Measurements from ENCODE around the gene RRH. TPM values are rescaled to one million over a fixed set of nuclear protein-coding genes. Genes with fewer than 3 reads are reported as not detected.
A peak's percentile ranks its signal among the peaks of the same experiment; 100 is the strongest.
"Not testable (repeated sequence)": the region's sequence is repeated elsewhere in the genome, so short reads cannot be mapped to it uniquely, and the experiment has no call there.

RRH gene
- total and polyA plus RNA-seq, 2 experiments from 2014 or later, result not detected

DNA sequence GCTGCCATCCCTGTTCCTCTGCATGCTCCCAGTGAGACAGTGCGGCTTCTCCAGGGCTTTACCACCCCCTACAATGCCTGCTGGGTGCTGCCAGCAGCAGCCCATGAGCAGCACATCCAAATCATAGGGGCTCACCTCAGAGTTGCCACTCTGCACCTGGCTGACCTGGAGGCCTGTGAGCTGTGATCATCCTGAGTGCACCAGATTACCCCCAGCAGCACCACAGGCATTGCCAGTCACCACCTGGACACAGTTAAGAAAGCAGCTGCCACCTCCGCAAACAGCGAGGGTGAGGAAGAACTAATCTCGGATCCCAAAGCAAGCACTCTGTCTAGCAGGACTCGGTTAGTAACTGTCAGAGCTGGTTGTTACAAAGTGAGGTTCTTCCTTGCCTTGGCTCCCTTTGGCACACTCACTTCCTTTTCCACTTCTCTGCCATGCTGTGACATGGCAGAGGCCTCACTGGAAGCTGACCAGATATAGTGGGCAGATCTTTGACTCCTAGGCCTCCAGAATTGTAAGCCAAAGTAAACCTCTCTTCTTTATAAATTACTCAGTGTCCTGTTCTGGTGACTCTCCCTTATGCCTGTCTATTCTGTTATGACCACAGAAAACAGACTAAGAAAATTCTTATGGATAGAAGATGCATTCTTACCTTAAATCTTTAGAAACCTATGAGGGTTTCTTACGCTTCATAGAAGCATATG is 45.3 kb downstream of the RRH start:
- Histone ChIP-seq H3K4me3 (no peak overlapping the region), H3K9me3 (ENCODE audit: low read depth) (no peaks in the 10 kb centered on the region), H3K9me2 (ENCODE audit: insufficient read depth) (no peaks in the 10 kb centered on the region), H3K27me3 (replicated peaks; ENCODE audit: insufficient read depth) (no peaks in the 10 kb centered on the region), H3K9ac (no peak overlapping the region), H3K27ac (no peak overlapping the region), H3K4me2 (ENCODE audit: unreplicated experiment) (no peak overlapping the region), H3K79me2 (ENCODE audit: insufficient read depth) (no peaks in the 10 kb centered on the region), H2AFZ (peak overlapping the region; percentile 49), H3K36me3 (ENCODE audit: low read depth) (no peaks in the 10 kb centered on the region), H3F3A (ENCODE audit: insufficient read depth) (no peaks in the 10 kb centered on the region), H3K4me1 (ENCODE audit: insufficient read depth) (no peaks in the 10 kb centered on the region), H4K20me1 (ENCODE audit: insufficient read depth) (no peaks in the 10 kb centered on the region; the same call in 1 of the 2 replicates)
- no peak for DNase-seq
- WGBS, 2 experiments (ENCODE audit: low coverage in 1 of 2, low lambda C conversion rate in 2 of 2, missing lambda C conversion rate in 2 of 2), result 78 to 87% methylated on average over 6 of the region's 6 CpGs
- TF ChIP-seq EZH2phosphoT487 (IDR thresholded peaks at IDR 0.05; ENCODE audit: insufficient read depth, low read depth) (no peak), EZH2 (IDR thresholded peaks at IDR 0.05; ENCODE audit: insufficient read depth, poor library complexity, severe bottlenecking) (no peak)
- in situ Hi-C loops (cut with MboI), result no loop called here

DNA sequence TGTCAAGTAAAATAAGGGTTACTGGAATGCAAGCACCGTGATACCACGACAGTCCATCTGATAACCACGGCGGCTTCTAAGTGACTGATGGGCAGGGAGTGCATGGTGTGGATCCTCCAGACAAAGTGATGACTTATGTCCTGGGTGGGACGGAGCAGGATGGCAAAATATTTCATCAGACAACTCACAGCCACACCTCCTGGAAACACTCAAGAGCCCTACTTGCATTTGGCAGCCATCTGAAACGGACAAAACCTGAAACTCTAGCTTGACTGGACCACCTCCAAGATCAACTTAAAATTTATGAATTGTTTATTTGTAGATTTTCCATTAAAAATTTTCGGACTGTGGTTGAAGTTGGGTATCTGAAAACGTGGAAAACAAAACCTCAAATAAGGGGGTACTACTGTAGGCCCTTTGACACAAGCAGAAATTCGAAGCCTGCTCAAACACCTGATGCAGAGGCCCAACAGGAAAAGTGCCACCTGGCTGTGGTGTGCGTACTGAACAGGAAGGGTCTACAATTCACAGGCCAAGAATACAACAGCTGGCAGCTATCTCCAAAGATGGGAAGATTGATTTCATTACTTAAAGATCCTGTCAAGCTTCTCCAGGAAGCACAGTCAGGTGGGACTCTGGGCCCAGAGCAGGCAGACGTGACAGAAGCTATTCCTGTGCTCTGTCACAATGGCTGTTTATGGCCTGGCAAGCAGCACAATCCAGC is 46.2 kb downstream of the RRH start:
- Histone ChIP-seq H3K4me3 (no peak overlapping the region), H3K27me3 (replicated peaks; ENCODE audit: insufficient read depth) (no peaks in the 10 kb centered on the region), H3K9me3 (ENCODE audit: low read depth) (no peaks in the 10 kb centered on the region), H4K20me1 (ENCODE audit: insufficient read depth) (no peaks in the 10 kb centered on the region; the same call in 1 of the 2 replicates), H3F3A (ENCODE audit: insufficient read depth) (no peaks in the 10 kb centered on the region), H3K4me2 (ENCODE audit: unreplicated experiment) (no peak overlapping the region), H3K36me3 (ENCODE audit: low read depth) (no peaks in the 10 kb centered on the region), H3K79me2 (ENCODE audit: insufficient read depth) (no peaks in the 10 kb centered on the region), H3K27ac (no peak overlapping the region), H2AFZ (peak overlapping the region; percentile 49), H3K4me1 (ENCODE audit: insufficient read depth) (no peaks in the 10 kb centered on the region), H3K9me2 (ENCODE audit: insufficient read depth) (no peaks in the 10 kb centered on the region), H3K9ac (no peak overlapping the region)
- WGBS, 2 experiments (ENCODE audit: low coverage in 1 of 2, low lambda C conversion rate in 2 of 2, missing lambda C conversion rate in 2 of 2), result 35 to 36% methylated on average over 11 of the region's 11 CpGs
- peak; percentile 37 for DNase-seq
- no peak for TF ChIP-seq EZH2phosphoT487 (IDR thresholded peaks at IDR 0.05; ENCODE audit: insufficient read depth, low read depth)
- no peak for TF ChIP-seq EZH2 (IDR thresholded peaks at IDR 0.05; ENCODE audit: insufficient read depth, poor library complexity, severe bottlenecking)
- in situ Hi-C loops (cut with MboI), result no loop called here

DNA sequence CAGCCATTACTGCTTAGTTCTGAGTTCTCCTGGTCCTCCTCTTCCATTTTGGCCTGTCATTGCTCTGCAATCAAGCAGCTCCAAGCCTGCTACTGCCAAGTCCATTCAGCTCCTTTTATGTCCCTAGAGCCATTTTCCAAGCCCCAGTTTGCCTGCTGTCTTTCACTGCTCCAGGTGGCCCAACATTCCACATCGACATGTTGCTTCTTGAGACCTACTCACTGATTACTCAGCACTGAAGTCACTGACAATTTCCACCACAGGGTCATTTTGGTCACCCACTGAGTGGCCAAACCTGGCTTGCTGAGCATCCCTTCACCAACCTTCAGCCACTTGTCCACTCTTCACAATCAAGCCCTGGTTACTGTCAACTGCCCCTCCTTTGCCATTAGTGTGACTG is 47.3 kb downstream of the RRH start:
- no peak for TF ChIP-seq EZH2 (IDR thresholded peaks at IDR 0.05; ENCODE audit: insufficient read depth, poor library complexity, severe bottlenecking)
- TF ChIP-seq EZH2phosphoT487 (IDR thresholded peaks at IDR 0.05; ENCODE audit: insufficient read depth, low read depth), result no peak
- Histone ChIP-seq H3F3A (ENCODE audit: insufficient read depth) (no peaks in the 10 kb centered on the region), H3K4me2 (ENCODE audit: unreplicated experiment) (no peak overlapping the region), H3K9me3 (ENCODE audit: low read depth) (no peaks in the 10 kb centered on the region), H3K4me1 (ENCODE audit: insufficient read depth) (no peaks in the 10 kb centered on the region), H3K4me3 (no peak overlapping the region), H4K20me1 (ENCODE audit: insufficient read depth) (no peaks in the 10 kb centered on the region; the same call in 1 of the 2 replicates), H3K27me3 (replicated peaks; ENCODE audit: insufficient read depth) (no peaks in the 10 kb centered on the region), H3K9me2 (ENCODE audit: insufficient read depth) (no peaks in the 10 kb centered on the region), H3K36me3 (ENCODE audit: low read depth) (no peaks in the 10 kb centered on the region), H3K27ac (no peak overlapping the region), H3K9ac (no peak overlapping the region), H3K79me2 (ENCODE audit: insufficient read depth) (no peaks in the 10 kb centered on the region), H2AFZ (no peak overlapping the region)
- 59 to 89% methylated on average over 1 of the region's 1 CpG for WGBS, 2 experiments (ENCODE audit: low coverage in 1 of 2, low lambda C conversion rate in 2 of 2, missing lambda C conversion rate in 2 of 2)
- DNase-seq, result no peak
- in situ Hi-C loops (cut with MboI), result no loop called here

DNA sequence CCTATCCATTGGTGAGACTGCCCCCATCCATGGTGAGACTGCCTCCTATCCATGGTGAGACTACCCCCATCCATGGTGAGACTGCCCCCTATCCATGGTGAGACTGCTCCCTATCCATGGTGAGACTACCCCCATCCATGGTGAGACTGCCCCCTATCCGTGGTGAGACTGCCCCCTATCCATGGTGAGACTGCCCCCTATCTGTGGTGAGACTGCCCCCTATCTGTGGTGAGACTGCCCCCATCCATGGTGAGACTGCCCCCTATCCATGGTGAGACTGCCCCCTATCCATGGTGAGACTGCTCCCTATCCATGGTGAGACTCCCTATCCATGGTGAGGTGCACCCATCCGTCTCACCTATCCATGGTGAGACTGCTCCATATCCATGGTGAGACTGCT is 47.8 kb downstream of the RRH start:
- 69 to 100% methylated on average over 1 to 2 of the region's 2 CpGs for WGBS, 2 experiments (ENCODE audit: low coverage in 1 of 2, low lambda C conversion rate in 2 of 2, missing lambda C conversion rate in 2 of 2)
- in situ Hi-C loops (cut with MboI), result not testable (repeated sequence)

More for the DNA sequence above, 47.8 kb downstream of the RRH start:
- not testable (repeated sequence) for H3K9me2 ChIP-seq (ENCODE audit: insufficient read depth); H3K9me3 ChIP-seq (ENCODE audit: low read depth); H3K27me3 ChIP-seq (replicated peaks; ENCODE audit: insufficient read depth); H3K4me2 ChIP-seq (ENCODE audit: unreplicated experiment); H3K9ac ChIP-seq; H3K4me1 ChIP-seq (ENCODE audit: insufficient read depth); H3F3A ChIP-seq (ENCODE audit: insufficient read depth); H3K36me3 ChIP-seq (ENCODE audit: low read depth); H4K20me1 ChIP-seq (ENCODE audit: insufficient read depth); H2AFZ ChIP-seq; H3K4me3 ChIP-seq; DNase-seq; H3K27ac ChIP-seq; H3K79me2 ChIP-seq (ENCODE audit: insufficient read depth)
